Sigmoid colon (tissue), 7 donors: ENCODE results near the gene DPCD. TPM values are rescaled to one million over a fixed set of nuclear protein-coding genes. Genes with fewer than 3 reads are reported as not detected.

Experiments used
- DNase-seq: peaks from one replicate; pipeline ENCODE4 v3.0.0-alpha.2; 2019
- H3K27ac ChIP-seq, 4 donors: fragments of 200-600 bp; sonication (generic); one replicate each; pipeline ENCODE4 v1.5.1; 2016 to 2019; ENCODE audit warnings: mild to moderate bottlenecking in 1 of 4
- H3K27me3 ChIP-seq, 3 donors: fragments of 200-600 bp; sonication (generic); one replicate each; pipeline ENCODE4 v1.5.1; 2019; ENCODE audit warnings: mild to moderate bottlenecking in 1 of 3
- H3K36me3 ChIP-seq, 4 donors: fragments of 200-600 bp; sonication (generic); one replicate each; pipeline ENCODE4 v1.5.1; 2016 to 2019
- H3K4me1 ChIP-seq, 4 donors: fragments of 200-600 bp; sonication (generic); one replicate each; pipeline ENCODE4 v1.5.1; 2017 to 2019
- H3K4me3 ChIP-seq, 4 donors: fragments of 200-600 bp; sonication (generic); one replicate each; pipeline ENCODE4 v1.5.1; 2017 to 2019; ENCODE audit warnings: mild to moderate bottlenecking in 2 of 4, moderate library complexity in 1 of 4
- H3K9me3 ChIP-seq, 4 donors: fragments of 200-600 bp in 3 of 4; sonication (generic) in 3 of 4; one replicate each; pipeline versions ENCODE4 v1.5.1 to v1.6.1; 2013 to 2019
- CTCF ChIP-seq, 4 experiments: fragments of 450-650 bp in 3 of 4; fragments of 200-600 bp in 1 of 4; IDR thresholded peaks; one replicate each; pipeline ENCODE4 v1.5.1; 2016 to 2019; ENCODE audit warnings: antibody characterized with exemption in 4 of 4, mild to moderate bottlenecking in 3 of 4, moderate library complexity in 2 of 4
- EP300 ChIP-seq, 4 donors: sonication (generic); formaldehyde crosslinking; IDR thresholded peaks; one replicate each; pipeline ENCODE4 v1.6.1; 2017; ENCODE audit warnings: antibody characterized with exemption in 4 of 4
- POLR2A ChIP-seq, 2 donors: fragments of 450-650 bp; IDR thresholded peaks; one replicate each; pipeline ENCODE4 v1.6.1; 2016; ENCODE audit warnings: antibody characterized with exemption in 2 of 2, mild to moderate bottlenecking in 2 of 2, moderate library complexity in 2 of 2
- POLR2AphosphoS5 ChIP-seq, 4 donors: sonication (generic); formaldehyde crosslinking; IDR thresholded peaks; one replicate each; pipeline ENCODE4 v1.6.1; 2017; ENCODE audit warnings: antibody characterized with exemption in 4 of 4
- WGBS, 2 donors: extraction: QIAGEN DNeasy Blood & Tissue Kit; methylation state at CpG; one replicate each; pipeline ENCODE4 v1.1.7; 2013; 5-methylcytosine and 5-hydroxymethylcytosine counted together
- intact Hi-C: fragments of 100-400 bp; cut with DNase I; formaldehyde crosslinking; loops from one replicate; pipeline ENCODE4 v1.15.1; 2023
- polyA plus RNA-seq, 3 donors: library from polyadenylated mRNA; stranded (reverse); fragments of 200-250 nt; gene quantifications; one replicate each; pipeline ENCODE4 v1.2.3, GENCODE V29; 2013
- total RNA-seq, 4 donors: library from RNA; depleted of rRNA; stranded (reverse); fragments of >200 nt; gene quantifications; one replicate each; pipeline ENCODE4 v1.1.0, GENCODE V29; 2016
- donor health status: healthy with polysubstance abuse.
- donor health status: Bipolar disorder and iron deficiency.
- donor health status: healthy.

The DPCD gene
- total and polyA plus RNA-seq, 7 donors, result 13.2 to 80.2 (median 25.7) TPM

- H3K27ac ChIP-seq, result no peak overlapping the region
- no peaks in the 10 kb centered on the region for H3K9me3 ChIP-seq
- peaks cover 0 to 17% (median 0%) of the 10 kb centered on the region in 4 donors for H3K36me3 ChIP-seq
- 85 to 92% methylated on average over 14 of the region's 14 CpGs for WGBS, 2 donors
- no peak for DNase-seq
- intact Hi-C loops, result no loop called here
- no peaks in the 10 kb centered on the region for H3K27me3 ChIP-seq
- no peak overlapping the region for H3K4me3 ChIP-seq
- no peaks in the 10 kb centered on the region for H3K4me1 ChIP-seq
- TF ChIP-seq CTCF (IDR thresholded peaks at IDR 0.05), result no peak
- no peak for TF ChIP-seq EP300 (IDR thresholded peaks at IDR 0.05)
- no peak for TF ChIP-seq POLR2AphosphoS5 (IDR thresholded peaks at IDR 0.05)
- no peak for TF ChIP-seq POLR2A (IDR thresholded peaks at IDR 0.05)
These were observed 9.2 kb downstream of the DPCD start for GRCh38 chr10:101597091-101597900.

GRCh38 chr10:101601541-101601940 is 13.4 kb downstream of the DPCD start:
- intact Hi-C loops, result no loop called here
- WGBS, 2 donors, result 89 to 90% methylated on average over 1 of the region's 1 CpG

GRCh38 chr10:101602761-101603398 is 14.8 kb downstream of the DPCD start:
- Histone ChIP-seq H3K9me3 (no peaks in the 10 kb centered on the region), H3K4me3 (no peak overlapping the region), H3K27me3 (no peaks in the 10 kb centered on the region), H3K4me1 (no peaks in the 10 kb centered on the region), H3K36me3 (peaks cover 0 to 42% (median 8%) of the 10 kb centered on the region in 4 donors), H3K27ac (no peak overlapping the region)
- no peak for DNase-seq
- TF ChIP-seq EP300 (IDR thresholded peaks at IDR 0.05) (no peak), POLR2AphosphoS5 (IDR thresholded peaks at IDR 0.05) (peak in 1 of 4 donors; percentile 12), CTCF (IDR thresholded peaks at IDR 0.05) (peak; percentile 37 to 67 (median 58))
- intact Hi-C loops, result loop anchor here (2.0 kb wide), 1 partner anchor 178 kb away; no protein-coding TSS in a partner anchor
- 49 to 67% methylated on average over 6 of the region's 6 CpGs for WGBS, 2 donors

More at GRCh38 chr10:101601541-101601940, 13.4 kb downstream of the DPCD start:
- Histone ChIP-seq H3K36me3 (peaks cover 0 to 35% (median 3%) of the 10 kb centered on the region in 4 donors), H3K27me3 (no peaks in the 10 kb centered on the region), H3K9me3 (no peaks in the 10 kb centered on the region), H3K4me1 (no peaks in the 10 kb centered on the region), H3K27ac (no peak overlapping the region), H3K4me3 (no peak overlapping the region)
- no peak for DNase-seq
- TF ChIP-seq EP300 (IDR thresholded peaks at IDR 0.05) (no peak), CTCF (IDR thresholded peaks at IDR 0.05) (no peak), POLR2A (IDR thresholded peaks at IDR 0.05) (no peak), POLR2AphosphoS5 (IDR thresholded peaks at IDR 0.05) (no peak)

- Histone ChIP-seq H3K27me3 (no peaks in the 10 kb centered on the region), H3K9me3 (no peaks in the 10 kb centered on the region), H3K4me3 (no peak overlapping the region), H3K27ac (no peak overlapping the region), H3K4me1 (no peaks in the 10 kb centered on the region), H3K36me3 (peaks cover 13 to 81% (median 30%) of the 10 kb centered on the region in 4 donors)
- intact Hi-C loops, result no loop called here
- WGBS, 2 donors, result 66 to 83% methylated on average over 2 of the region's 2 CpGs
- no peak for DNase-seq
- TF ChIP-seq POLR2A (IDR thresholded peaks at IDR 0.05) (no peak), EP300 (IDR thresholded peaks at IDR 0.05) (no peak), CTCF (IDR thresholded peaks at IDR 0.05) (no peak), POLR2AphosphoS5 (IDR thresholded peaks at IDR 0.05) (no peak)
These were observed 19.0 kb downstream of the DPCD start for GRCh38 chr10:101607124-101607523.
